GM18499 (cell line): ENCODE measurements around the gene TAP2.

Source experiments
- ATAC-seq: cut with Tn5 transposase; IDR thresholded peaks from one replicate; pipeline ENCODE4 v1.9.1; 2021; ENCODE audit warnings: moderate number of reproducible peaks; ENCODE audit not compliant: insufficient read depth, unreplicated experiment

TAP2 gene

GRCh38 chr6:32854376-32855178, 16.0 kb upstream of the TAP2 start:
- ATAC-seq = no peak

GRCh38 chr6:32853541-32854375, 15.2 kb upstream of the TAP2 start, which contains the start of the genes PSMB9 and TAP1:
Gene PSMB9, plus strand, starts transcription at chr6:32854192. Its CDS starts 38 bp downstream, at chr6:32854230.
Gene TAP1, minus strand, starts transcription at chr6:32853704. Its CDS starts 68 bp downstream, at chr6:32853636.
- no peak for ATAC-seq

- no peak for ATAC-seq
Observed at GRCh38 chr6:32852844-32853540, 14.5 kb upstream of the TAP2 start.

GRCh38 chr6:32852018-32852843, 13.7 kb upstream of the TAP2 start:
- ATAC-seq = no peak

GRCh38 chr6:32851025-32851424, 12.5 kb upstream of the TAP2 start:
- no peak for ATAC-seq

GRCh38 chr6:32849126-32849525, 10.6 kb upstream of the TAP2 start:
- ATAC-seq = no peak

GRCh38 chr6:32847795-32848194, 9.3 kb upstream of the TAP2 start:
- no peak for ATAC-seq

GRCh38 chr6:32847004-32847403, 8.5 kb upstream of the TAP2 start:
- no peak for ATAC-seq

GRCh38 chr6:32845384-32845884, 6.9 kb upstream of the TAP2 start:
- ATAC-seq = no peak

- no peak for ATAC-seq
Observed at GRCh38 chr6:32844839-32845383, 6.4 kb upstream of the TAP2 start.

GRCh38 chr6:32843979-32844838, 5.7 kb upstream of the TAP2 start, which contains the start of gene PSMB8:
Gene PSMB8, minus strand, starts transcription at chr6:32844047. Its CDS starts 51 bp downstream, at chr6:32843996.
- ATAC-seq = peak; percentile 46

GRCh38 chr6:32843331-32843978, 4.9 kb upstream of the TAP2 start:
- no peak for ATAC-seq

GRCh38 chr6:32842690-32843089, 4.2 kb upstream of the TAP2 start:
- no peak for ATAC-seq

GRCh38 chr6:32842021-32842650, 3.6 kb upstream of the TAP2 start:
- ATAC-seq = no peak

- ATAC-seq = no peak
Observed at GRCh38 chr6:32840604-32841246, 2.2 kb upstream of the TAP2 start.

GRCh38 chr6:32839356-32839755, 817 bp upstream of the TAP2 start:
- no peak for ATAC-seq

- no peak for ATAC-seq
Observed at GRCh38 chr6:32837651-32838113, 857 bp downstream of the TAP2 start.
